ENCODE data around the gene ZNF701.
A peak's percentile ranks its signal among the peaks of the same experiment; 100 is the strongest.

ZNF701 gene

DNA sequence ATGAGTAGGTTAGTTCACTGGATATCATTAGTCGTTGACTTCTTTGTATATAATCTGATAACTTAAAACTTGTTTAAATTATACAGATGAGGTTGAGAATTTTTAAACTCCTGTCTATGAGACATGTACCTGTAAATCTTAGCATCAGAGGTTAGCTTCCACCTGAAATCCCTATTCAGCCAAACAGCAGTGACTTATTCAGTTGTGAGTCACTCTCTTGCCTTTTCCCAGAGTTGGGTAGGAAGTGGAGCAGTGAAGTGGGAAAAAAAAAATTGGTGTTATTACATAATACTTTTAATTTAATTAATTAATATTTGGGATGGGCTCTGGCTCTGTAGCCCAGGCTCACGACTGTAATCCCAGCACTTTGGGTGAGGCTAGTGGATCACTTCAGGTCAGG lies 32.9 kb downstream of the ZNF701 start:
- H3K4me2 ChIP-seq (ENCODE audit: low read length): no peak overlapping the region
- no peak overlapping the region for H3K4me3 ChIP-seq (ENCODE audit: low read length)
- no peak overlapping the region for H3K9ac ChIP-seq (ENCODE audit: low read length)
- H2BK120ac ChIP-seq (ENCODE audit: low read depth, low read length): no peak overlapping the region
- no peak overlapping the region for H4K8ac ChIP-seq (ENCODE audit: low read depth, low read length)
- no peak overlapping the region for H2BK5ac ChIP-seq (ENCODE audit: low read length)
- no peak for DNase-seq
- WGBS (ENCODE audit: extremely low coverage, insufficient coverage, low lambda C conversion rate): no CpG with 5 or more reads among the region's 2 CpGs
- no peaks in the 10 kb centered on the region for H3K36me3 ChIP-seq (ENCODE audit: control insufficient read depth, insufficient read depth, low read length)
- no peak overlapping the region for H3K4ac ChIP-seq (ENCODE audit: low read depth, low read length)
- no peak overlapping the region for H3K27ac ChIP-seq (ENCODE audit: low read depth, low read length)
- peaks cover 2% of the 10 kb centered on the region for H3K79me1 ChIP-seq (ENCODE audit: low read length)
- no peaks in the 10 kb centered on the region for H3K4me1 ChIP-seq (ENCODE audit: control insufficient read depth, low read depth, low read length)
- H3K18ac ChIP-seq (ENCODE audit: low read length): no peak overlapping the region
- no peak overlapping the region for H2AK5ac ChIP-seq (ENCODE audit: low read length)
- H4K5ac ChIP-seq (ENCODE audit: low read length): no peak overlapping the region
- no peak overlapping the region for H3K23ac ChIP-seq (ENCODE audit: low read length)
- no peaks in the 10 kb centered on the region for H3K79me2 ChIP-seq (ENCODE audit: control insufficient read depth, insufficient read depth, low read length)
- no peaks in the 10 kb centered on the region for H3K27me3 ChIP-seq (ENCODE audit: insufficient read depth, low read length, poor library complexity)
- H3K56ac ChIP-seq (ENCODE audit: low read length): no peak overlapping the region
- H2BK15ac ChIP-seq (replicated peaks; ENCODE audit: low read depth): no peak overlapping the region

DNA sequence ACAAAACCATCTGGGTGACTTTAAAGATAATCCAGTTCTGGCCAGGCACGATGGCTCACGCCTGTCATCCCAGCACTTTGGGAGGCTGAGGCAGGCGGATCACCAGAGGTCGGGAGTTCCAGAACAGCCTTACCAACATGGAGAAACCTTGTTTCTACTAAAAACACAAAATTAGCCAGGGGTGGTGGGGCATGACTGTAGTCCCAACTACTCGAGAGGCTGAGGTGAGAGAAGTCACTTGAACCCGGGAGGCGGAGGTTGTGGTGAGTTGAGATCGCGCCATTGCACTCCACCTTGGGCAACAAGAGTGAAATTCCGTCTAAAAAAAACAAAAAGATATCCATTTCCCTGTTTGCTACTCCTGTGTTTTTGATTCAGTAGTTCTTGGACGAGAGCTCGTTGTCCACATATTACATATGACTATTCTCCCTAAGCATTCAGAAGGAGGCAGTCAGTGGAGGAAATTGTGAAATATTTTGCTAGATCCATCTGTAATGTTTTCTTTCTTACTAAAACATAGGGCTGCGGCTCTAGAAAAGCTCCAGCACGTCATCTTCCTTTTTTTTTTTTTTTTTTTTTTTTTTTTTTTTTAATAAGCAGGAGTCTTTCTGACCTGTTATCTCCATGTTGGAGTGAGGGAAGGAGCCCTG lies 33.6 kb downstream of the ZNF701 start:
- no CpG with 5 or more reads among the region's 14 CpGs for WGBS (ENCODE audit: extremely low coverage, insufficient coverage, low lambda C conversion rate)

DNA sequence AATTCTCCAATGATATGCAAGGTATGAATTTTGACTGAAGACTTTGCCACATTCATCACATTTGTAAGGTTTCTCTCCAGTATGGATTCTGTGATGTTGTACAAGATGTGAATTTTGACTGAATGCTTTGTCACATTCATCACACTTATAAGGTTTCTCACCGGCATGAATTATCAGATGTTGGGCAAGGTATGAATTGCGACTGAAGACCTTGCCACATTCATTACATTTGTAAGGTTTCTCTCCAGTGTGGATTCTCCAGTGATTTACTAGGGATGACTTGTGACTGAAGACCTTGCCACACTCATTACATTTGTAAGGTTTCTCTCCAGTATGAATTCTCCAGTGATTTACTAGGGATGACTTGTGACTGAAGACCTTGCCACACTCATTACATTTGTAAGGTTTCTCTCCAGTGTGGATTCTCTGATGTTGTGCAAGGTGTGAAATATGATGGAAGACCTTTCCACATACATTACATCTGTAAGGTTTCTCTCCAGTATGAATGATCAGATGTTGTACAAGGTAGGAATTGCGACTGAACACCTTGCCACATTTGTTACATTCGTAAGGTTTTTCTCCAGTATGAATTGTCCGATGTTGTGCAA lies 43.3 kb downstream of the ZNF701 start:
- Histone ChIP-seq H3K9ac (ENCODE audit: low read length) (no peak overlapping the region), H3K4me3 (ENCODE audit: low read length) (no peak overlapping the region), H2AK5ac (ENCODE audit: low read length) (no peak overlapping the region), H3K79me1 (ENCODE audit: low read length) (peaks cover 3% of the 10 kb centered on the region), H3K4me1 (ENCODE audit: control insufficient read depth, low read depth, low read length) (no peaks in the 10 kb centered on the region), H2BK120ac (ENCODE audit: low read depth, low read length) (no peak overlapping the region), H3K23ac (ENCODE audit: low read length) (no peak overlapping the region), H2BK5ac (ENCODE audit: low read length) (no peak overlapping the region), H3K79me2 (ENCODE audit: control insufficient read depth, insufficient read depth, low read length) (no peaks in the 10 kb centered on the region), H3K27me3 (ENCODE audit: insufficient read depth, low read length, poor library complexity) (no peaks in the 10 kb centered on the region), H3K4me2 (ENCODE audit: low read length) (no peak overlapping the region), H4K5ac (ENCODE audit: low read length) (no peak overlapping the region), H3K27ac (ENCODE audit: low read depth, low read length) (no peak overlapping the region), H3K36me3 (ENCODE audit: control insufficient read depth, insufficient read depth, low read length) (peaks cover 6% of the 10 kb centered on the region), H4K8ac (ENCODE audit: low read depth, low read length) (no peak overlapping the region), H3K4ac (ENCODE audit: low read depth, low read length) (no peak overlapping the region), H2BK15ac (replicated peaks; ENCODE audit: low read depth) (no peak overlapping the region), H3K18ac (ENCODE audit: low read length) (no peak overlapping the region), H3K56ac (ENCODE audit: low read length) (no peak overlapping the region)
- no peak for DNase-seq
- WGBS (ENCODE audit: extremely low coverage, insufficient coverage, low lambda C conversion rate): no CpG with 5 or more reads among the region's 5 CpGs

More for the DNA sequence above, 33.6 kb downstream of the ZNF701 start:
- Histone ChIP-seq H3K4ac (ENCODE audit: low read depth, low read length) (no peak overlapping the region), H2AK5ac (ENCODE audit: low read length) (no peak overlapping the region), H3K4me3 (ENCODE audit: low read length) (no peak overlapping the region), H4K5ac (ENCODE audit: low read length) (no peak overlapping the region), H2BK120ac (ENCODE audit: low read depth, low read length) (no peak overlapping the region), H3K79me2 (ENCODE audit: control insufficient read depth, insufficient read depth, low read length) (no peaks in the 10 kb centered on the region), H3K4me2 (ENCODE audit: low read length) (no peak overlapping the region), H3K23ac (ENCODE audit: low read length) (no peak overlapping the region), H3K18ac (ENCODE audit: low read length) (no peak overlapping the region), H3K27me3 (ENCODE audit: insufficient read depth, low read length, poor library complexity) (no peaks in the 10 kb centered on the region), H3K36me3 (ENCODE audit: control insufficient read depth, insufficient read depth, low read length) (no peaks in the 10 kb centered on the region), H2BK15ac (replicated peaks; ENCODE audit: low read depth) (no peak overlapping the region), H3K4me1 (ENCODE audit: control insufficient read depth, low read depth, low read length) (no peaks in the 10 kb centered on the region), H2BK5ac (ENCODE audit: low read length) (no peak overlapping the region), H4K8ac (ENCODE audit: low read depth, low read length) (no peak overlapping the region), H3K56ac (ENCODE audit: low read length) (no peak overlapping the region), H3K9ac (ENCODE audit: low read length) (no peak overlapping the region), H3K79me1 (ENCODE audit: low read length) (peaks cover 2% of the 10 kb centered on the region), H3K27ac (ENCODE audit: low read depth, low read length) (no peak overlapping the region)
- DNase-seq: no peak

DNA sequence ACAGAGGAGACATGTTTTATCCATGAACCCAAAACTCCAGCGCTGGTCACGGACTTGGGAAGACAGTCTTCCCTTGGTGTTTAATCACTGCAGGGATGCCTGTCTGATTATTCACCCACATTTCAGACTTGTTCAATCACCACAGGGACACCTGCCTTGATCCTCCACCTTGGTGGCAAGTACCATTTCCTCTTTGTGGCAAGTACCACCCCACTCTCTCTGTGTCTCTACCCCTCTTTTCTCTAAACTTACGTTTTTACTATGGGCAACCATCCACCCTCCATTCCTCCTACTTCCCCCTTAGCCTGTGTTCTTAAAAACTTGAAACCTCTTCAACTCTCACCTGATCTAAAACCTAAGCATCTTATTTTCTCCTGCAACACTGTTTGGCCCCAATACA lies 51.3 kb downstream of the ZNF701 start:
- Histone ChIP-seq H3K27ac (ENCODE audit: low read depth, low read length) (no peak overlapping the region), H3K4ac (ENCODE audit: low read depth, low read length) (no peak overlapping the region), H3K4me1 (ENCODE audit: control insufficient read depth, low read depth, low read length) (no peaks in the 10 kb centered on the region), H3K4me3 (ENCODE audit: low read length) (no peak overlapping the region), H4K8ac (ENCODE audit: low read depth, low read length) (no peak overlapping the region), H3K18ac (ENCODE audit: low read length) (no peak overlapping the region), H3K4me2 (ENCODE audit: low read length) (no peak overlapping the region), H3K27me3 (ENCODE audit: insufficient read depth, low read length, poor library complexity) (no peaks in the 10 kb centered on the region), H3K79me2 (ENCODE audit: control insufficient read depth, insufficient read depth, low read length) (no peaks in the 10 kb centered on the region), H3K36me3 (ENCODE audit: control insufficient read depth, insufficient read depth, low read length) (peaks cover 5% of the 10 kb centered on the region), H3K9ac (ENCODE audit: low read length) (no peak overlapping the region), H2BK5ac (ENCODE audit: low read length) (no peak overlapping the region), H3K56ac (ENCODE audit: low read length) (no peak overlapping the region), H2AK5ac (ENCODE audit: low read length) (no peak overlapping the region), H2BK15ac (replicated peaks; ENCODE audit: low read depth) (no peak overlapping the region), H4K5ac (ENCODE audit: low read length) (no peak overlapping the region), H3K23ac (ENCODE audit: low read length) (no peak overlapping the region), H3K79me1 (ENCODE audit: low read length) (peaks cover 3% of the 10 kb centered on the region), H2BK120ac (ENCODE audit: low read depth, low read length) (no peak overlapping the region)
- no CpG with 5 or more reads among the region's 3 CpGs for WGBS (ENCODE audit: extremely low coverage, insufficient coverage, low lambda C conversion rate)
- no peak for DNase-seq

DNA sequence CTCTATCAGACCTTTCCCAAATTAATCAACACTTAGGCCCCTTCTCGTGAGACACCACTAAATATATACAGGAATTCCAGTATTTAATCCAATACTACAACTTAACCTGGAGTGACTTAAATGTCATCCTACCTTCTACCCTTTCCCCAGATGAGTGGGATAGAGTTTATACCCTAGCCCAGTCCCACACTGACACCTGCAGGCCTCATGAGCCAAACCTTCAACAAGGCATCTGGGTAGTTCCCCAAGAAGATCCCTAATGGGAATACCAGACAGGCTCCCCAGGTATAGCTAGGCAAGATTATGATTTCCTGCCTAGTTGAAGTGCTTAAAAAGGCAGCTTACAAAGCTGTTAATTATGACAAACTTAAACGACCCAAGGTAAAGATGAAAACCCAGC lies 52.2 kb downstream of the ZNF701 start:
- Histone ChIP-seq H2AK5ac (ENCODE audit: low read length) (no peak overlapping the region), H3K18ac (ENCODE audit: low read length) (no peak overlapping the region), H2BK5ac (ENCODE audit: low read length) (no peak overlapping the region), H3K9ac (ENCODE audit: low read length) (no peak overlapping the region), H3K36me3 (ENCODE audit: control insufficient read depth, insufficient read depth, low read length) (peaks cover 1% of the 10 kb centered on the region), H3K27me3 (ENCODE audit: insufficient read depth, low read length, poor library complexity) (no peaks in the 10 kb centered on the region), H3K23ac (ENCODE audit: low read length) (no peak overlapping the region), H3K4me3 (ENCODE audit: low read length) (no peak overlapping the region), H3K4me2 (ENCODE audit: low read length) (no peak overlapping the region), H2BK120ac (ENCODE audit: low read depth, low read length) (no peak overlapping the region), H2BK15ac (replicated peaks; ENCODE audit: low read depth) (no peak overlapping the region), H4K5ac (ENCODE audit: low read length) (no peak overlapping the region), H3K27ac (ENCODE audit: low read depth, low read length) (no peak overlapping the region), H3K79me2 (ENCODE audit: control insufficient read depth, insufficient read depth, low read length) (no peaks in the 10 kb centered on the region), H3K4ac (ENCODE audit: low read depth, low read length) (no peak overlapping the region), H3K79me1 (ENCODE audit: low read length) (no peaks in the 10 kb centered on the region), H3K4me1 (ENCODE audit: control insufficient read depth, low read depth, low read length) (no peaks in the 10 kb centered on the region), H3K56ac (ENCODE audit: low read length) (no peak overlapping the region), H4K8ac (ENCODE audit: low read depth, low read length) (no peak overlapping the region)
- DNase-seq: peak; percentile 56
- WGBS (ENCODE audit: extremely low coverage, insufficient coverage, low lambda C conversion rate): no CpG with 5 or more reads among the region's 2 CpGs

DNA sequence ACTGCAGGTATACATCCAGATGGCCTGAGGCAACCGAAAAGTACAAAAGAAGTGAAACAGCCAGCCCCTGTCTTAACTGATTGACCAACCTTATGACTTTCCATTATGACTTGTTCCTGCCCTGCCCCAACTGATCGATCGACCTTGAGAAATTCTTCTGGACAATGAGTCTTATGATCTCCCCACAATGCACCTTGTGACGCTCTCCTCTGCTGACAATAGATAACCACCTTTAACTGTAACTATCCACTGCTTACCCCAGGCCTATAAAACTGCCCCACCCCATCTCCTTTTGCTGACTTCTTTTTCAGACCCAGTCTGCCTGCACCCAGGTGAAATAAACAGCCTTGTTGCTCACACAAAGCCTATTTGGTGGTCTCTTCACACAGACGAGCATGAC lies 56.8 kb downstream of the ZNF701 start:
- no peak overlapping the region for H2BK120ac ChIP-seq (ENCODE audit: low read depth, low read length)

More for the DNA sequence above, 56.8 kb downstream of the ZNF701 start:
- WGBS (ENCODE audit: extremely low coverage, insufficient coverage, low lambda C conversion rate): no CpG with 5 or more reads among the region's 5 CpGs
- H2AK5ac ChIP-seq (ENCODE audit: low read length): no peak overlapping the region
- H4K8ac ChIP-seq (ENCODE audit: low read depth, low read length): no peak overlapping the region
- no peak overlapping the region for H2BK5ac ChIP-seq (ENCODE audit: low read length)
- no peaks in the 10 kb centered on the region for H3K27me3 ChIP-seq (ENCODE audit: insufficient read depth, low read length, poor library complexity)
- H3K56ac ChIP-seq (ENCODE audit: low read length): no peak overlapping the region
- H3K4me1 ChIP-seq (ENCODE audit: control insufficient read depth, low read depth, low read length): no peaks in the 10 kb centered on the region
- H3K23ac ChIP-seq (ENCODE audit: low read length): no peak overlapping the region
- H3K36me3 ChIP-seq (ENCODE audit: control insufficient read depth, insufficient read depth, low read length): peaks cover 1% of the 10 kb centered on the region
- no peak overlapping the region for H4K5ac ChIP-seq (ENCODE audit: low read length)
- no peak overlapping the region for H3K4me2 ChIP-seq (ENCODE audit: low read length)
- H3K27ac ChIP-seq (ENCODE audit: low read depth, low read length): no peak overlapping the region
- H3K79me2 ChIP-seq (ENCODE audit: control insufficient read depth, insufficient read depth, low read length): no peaks in the 10 kb centered on the region
- H3K79me1 ChIP-seq (ENCODE audit: low read length): no peaks in the 10 kb centered on the region
- no peak overlapping the region for H3K4ac ChIP-seq (ENCODE audit: low read depth, low read length)
- no peak for DNase-seq
- H3K4me3 ChIP-seq (ENCODE audit: low read length): no peak overlapping the region
- no peak overlapping the region for H3K9ac ChIP-seq (ENCODE audit: low read length)
- no peak overlapping the region for H2BK15ac ChIP-seq (replicated peaks; ENCODE audit: low read depth)
- H3K18ac ChIP-seq (ENCODE audit: low read length): no peak overlapping the region

Data from mesendoderm (in vitro differentiated cells).